IMR-90 (cell line): ENCODE results near the gene GZF1. TPM values are rescaled to one million over a fixed set of nuclear protein-coding genes. Genes with fewer than 3 reads are reported as not detected.

ENCODE experiments used
- ATAC-seq: fragments of 200-7000 bp; cut with Tn5 transposase; 2 replicates; pipeline ENCODE4 v1.9.1; 2020; ENCODE audit warnings: low read depth, mild to moderate bottlenecking, moderate library complexity
- BruUV-seq: library from RNA; stranded (reverse); fragments of 400-500 nt; replicated peaks from 2 replicates; lab custom pipeline; 2021; lab: Mats Ljungman, UMichigan
- CTCF ChIA-PET: fragments of 300-600 bp; formaldehyde crosslinking; extraction: SDS; loops from one replicate; lab custom pipeline; 2021; ENCODE audit warnings: antibody characterized with exemption; lab: Yijun Ruan, JAX
- POLR2A ChIA-PET: fragments of 300-600 bp; sonication (Branson Sonifier 250); formaldehyde crosslinking; loops from one replicate; lab custom pipeline; 2022; ENCODE audit warnings: antibody characterized with exemption; ENCODE audit not compliant: unreplicated experiment; lab: Charles Lee
- DNase-seq: peaks from one replicate; pipeline ENCODE4 v3.0.0; 2013
- H2AFZ ChIP-seq: replicated peaks from 2 replicates; pipeline ENCODE3; 2013; ENCODE audit warnings: low read length, mild to moderate bottlenecking; ENCODE audit not compliant: poor library complexity
- H2AK5ac ChIP-seq: 2 replicates; pipeline ENCODE4 v1.6.1; 2013; ENCODE audit warnings: low read depth, low read length, inconsistent platforms
- H2AK9ac ChIP-seq: replicated peaks from 2 replicates; pipeline ENCODE3; 2013; ENCODE audit warnings: mild to moderate bottlenecking, low read depth, low read length, moderate library complexity; ENCODE audit not compliant: poor library complexity
- H2BK120ac ChIP-seq: 2 replicates; pipeline ENCODE4 v1.6.1; 2013; ENCODE audit warnings: low read depth, low read length, inconsistent platforms
- H2BK15ac ChIP-seq: 3 replicates; pipeline ENCODE4 v1.6.1; 2013; ENCODE audit warnings: low read depth, low read length, inconsistent platforms
- H2BK20ac ChIP-seq: 2 replicates; pipeline ENCODE4 v1.6.1; 2013; ENCODE audit warnings: low read depth, mild to moderate bottlenecking, inconsistent platforms, low read length, moderate library complexity
- H2BK5ac ChIP-seq: 2 replicates; pipeline ENCODE4 v1.6.1; 2013; ENCODE audit warnings: mild to moderate bottlenecking, low read depth, low read length, inconsistent platforms; ENCODE audit not compliant: poor library complexity, severe bottlenecking
- H3K14ac ChIP-seq: replicated peaks from 2 replicates; pipeline ENCODE4 v1.6.1; 2013; ENCODE audit warnings: low read depth, low read length, inconsistent platforms
- H3K18ac ChIP-seq: 2 replicates; pipeline ENCODE4 v1.6.1; 2013; ENCODE audit warnings: low read depth, low read length, control low read depth
- H3K23ac ChIP-seq: 2 replicates; pipeline ENCODE4 v1.6.1; 2013; ENCODE audit warnings: low read depth, low read length, inconsistent platforms
- H3K27ac ChIP-seq: 2 replicates; pipeline ENCODE4 v1.5.1; 2013; ENCODE audit warnings: mild to moderate bottlenecking, control low read depth, low read length; ENCODE audit not compliant: insufficient read depth
- H3K27me3 ChIP-seq: 2 replicates; pipeline ENCODE4 v1.6.1; 2013; ENCODE audit warnings: low read length; ENCODE audit not compliant: control insufficient read depth, insufficient read depth
- H3K36me3 ChIP-seq: 2 replicates; pipeline ENCODE4 v1.6.1; 2013; ENCODE audit warnings: low read length, mixed read lengths; ENCODE audit not compliant: control insufficient read depth, insufficient read depth
- H3K4ac ChIP-seq: 2 replicates; pipeline ENCODE4 v1.6.1; 2013; ENCODE audit warnings: low read depth, low read length, inconsistent platforms
- H3K4me1 ChIP-seq: 2 replicates; pipeline ENCODE4 v1.6.1; 2013; ENCODE audit warnings: low read length, mixed read lengths; ENCODE audit not compliant: control insufficient read depth, insufficient read depth
- H3K4me2 ChIP-seq: 2 replicates; pipeline ENCODE4 v1.6.1; 2013; ENCODE audit warnings: low read depth, mild to moderate bottlenecking, control low read depth, low read length, moderate library complexity
- H3K4me3 ChIP-seq: 2 replicates; pipeline ENCODE4 v1.5.1; 2013; ENCODE audit warnings: low read depth, mild to moderate bottlenecking, control low read depth, low read length, moderate library complexity; ENCODE audit not compliant: insufficient read depth
- H3K56ac ChIP-seq: 2 replicates; pipeline ENCODE4 v1.6.1; 2013; ENCODE audit warnings: low read length, inconsistent platforms; ENCODE audit not compliant: insufficient read depth; ENCODE audit errors: extremely low read depth
- H3K79me1 ChIP-seq, 2 experiments: 2 replicates each; pipeline ENCODE4 v1.6.1; 2013; ENCODE audit warnings: low read length in 2 of 2, inconsistent platforms in 1 of 2, low read depth in 1 of 2
- H3K9ac ChIP-seq: 2 replicates; pipeline ENCODE4 v1.6.1; 2013; ENCODE audit warnings: low read depth, low read length, control low read depth
- H3K9me1 ChIP-seq: 2 replicates; pipeline ENCODE4 v1.6.1; 2013; ENCODE audit warnings: low read length, inconsistent platforms; ENCODE audit not compliant: insufficient read depth
- H3K9me3 ChIP-seq: 2 replicates; pipeline ENCODE4 v1.6.1; 2013; ENCODE audit warnings: low read length; ENCODE audit not compliant: control insufficient read depth, insufficient read depth
- H4K20me1 ChIP-seq: 2 replicates; pipeline ENCODE4 v1.6.1; 2013; ENCODE audit warnings: low read length, inconsistent platforms; ENCODE audit not compliant: insufficient read depth
- H4K5ac ChIP-seq: 2 replicates; pipeline ENCODE4 v1.6.1; 2013; ENCODE audit warnings: mild to moderate bottlenecking, low read depth, low read length, control low read depth
- H4K8ac ChIP-seq, 2 experiments: 2 replicates each; pipeline ENCODE4 v1.6.1; 2013; ENCODE audit warnings: low read depth in 2 of 2, low read length in 2 of 2, control low read depth in 1 of 2, inconsistent platforms in 1 of 2
- H4K91ac ChIP-seq: 2 replicates; pipeline ENCODE4 v1.6.1; 2013; ENCODE audit warnings: low read depth, low read length, inconsistent platforms; ENCODE audit not compliant: insufficient read depth
- BHLHE40 ChIP-seq: fragments of 150-350 bp; IDR thresholded peaks from 2 replicates; pipeline ENCODE4 v1.6.1; 2016; ENCODE audit warnings: mild to moderate bottlenecking, low read depth, low read length
- FOS ChIP-seq: fragments of 150-350 bp; IDR thresholded peaks from 2 replicates; pipeline ENCODE4 v1.6.1; 2016; ENCODE audit warnings: low read depth, low read length
- NFE2L2 ChIP-seq: fragments of 150-350 bp; IDR thresholded peaks from 2 replicates; pipeline ENCODE4 v1.6.1; 2016; ENCODE audit warnings: low read depth, mild to moderate bottlenecking, low read length
- POLR2A ChIP-seq: IDR thresholded peaks from 2 replicates; pipeline ENCODE4 v1.6.1; 2012; ENCODE audit warnings: mild to moderate bottlenecking, low read depth, low read length
- RFX5 ChIP-seq: IDR thresholded peaks from 2 replicates; pipeline ENCODE4 v1.8.0; 2012; ENCODE audit warnings: low read depth, mild to moderate bottlenecking, low read length, moderate library complexity
- WGBS, 2 experiments: methylation state at CpG; one replicate each; pipeline versions ENCODE4 v1.1.5 to v1.1.7; 2013; ENCODE audit warnings: missing lambda C conversion rate in 2 of 2; ENCODE audit not compliant: insufficient read length in 1 of 2; ENCODE audit errors: extremely low coverage in 2 of 2; 5-methylcytosine and 5-hydroxymethylcytosine counted together
- dilution Hi-C: fragments of 300-500 bp; cut with HindIII; formaldehyde crosslinking; loops from one replicate; pipeline ENCODE4 v1.14.3; 2018; ENCODE audit warnings: low sequenced_read_pairs; ENCODE audit not compliant: unreplicated experiment
- in situ Hi-C: fragments of 300-500 bp; cut with MboI; formaldehyde crosslinking; loops from 3 replicates; pipeline ENCODE4 v1.14.3; 2019; ENCODE audit warnings: low sequenced_read_pairs, inconsistent platforms, mixed read lengths
- intact Hi-C: fragments of 100-400 bp; cut with micrococcal nuclease; formaldehyde crosslinking; loops from 2 replicates; pipeline ENCODE4 v1.10.0; 2022
- polyA plus RNA-seq, 3 experiments: library from polyadenylated mRNA; depleted of rRNA; stranded (reverse); fragments of >200 nt; gene quantifications; 2 replicates each; pipeline ENCODE4 v1.2.3, GENCODE V29; 2012; ENCODE audit warnings: low replicate concordance in 1 of 3
- total RNA-seq: library from RNA; depleted of rRNA; stranded (reverse); fragments of >200 nt; gene quantifications from 2 replicates; pipeline ENCODE4 v1.2.3, GENCODE V29; 2012
- TF ChIP-seq, protein P1 (sequence below): fragments of 150-350 bp; IDR thresholded peaks from 2 replicates; pipeline ENCODE4 v1.6.1; 2016; ENCODE audit warnings: low read depth, mild to moderate bottlenecking, low read length, moderate library complexity, borderline replicate concordance
- TF ChIP-seq, protein P2 (sequence below): conservative IDR thresholded peaks from 2 replicates; pipeline ENCODE4 v1.5.1; 2012; ENCODE audit warnings: mild to moderate bottlenecking, low read depth, low read length, improper control_type of control experiment

GZF1 gene
- total and polyA plus RNA-seq, 2 of the 4 experiments (the other 2 are of a cell fraction), result 23.7 to 24.7 TPM

DNA sequence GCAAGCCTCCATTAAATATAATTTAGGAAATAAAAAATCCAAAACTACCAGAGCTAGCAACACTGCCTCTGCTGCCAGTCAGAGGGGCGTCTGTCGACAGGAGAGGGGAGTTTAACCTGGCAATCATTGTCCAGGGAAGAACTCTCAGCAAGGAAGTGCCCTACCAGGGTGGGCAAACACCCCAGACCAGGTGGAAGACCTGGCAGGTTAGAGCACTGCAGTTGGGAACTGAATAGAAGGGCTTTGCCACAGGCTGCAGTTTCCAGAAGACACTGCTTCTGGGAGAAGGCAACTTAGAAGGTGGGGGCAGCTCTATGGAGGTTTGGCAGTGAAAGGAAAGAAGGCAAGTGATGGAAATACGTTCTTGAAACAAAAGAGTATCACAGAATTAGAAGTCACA, 47.8 kb downstream of the GZF1 start:
- no peaks in the 10 kb centered on the region for H3K27me3 ChIP-seq
- intact Hi-C loops, result no loop called here
- no peak overlapping the region for H2BK120ac ChIP-seq
- no peak overlapping the region for H3K56ac ChIP-seq
- no peak overlapping the region for H2BK5ac ChIP-seq
- H3K18ac ChIP-seq, result no peak overlapping the region
- H4K8ac ChIP-seq, result no peak overlapping the region
- no peak overlapping the region for H2AFZ ChIP-seq
- H3K4me3 ChIP-seq, result no peak overlapping the region
- H3K14ac ChIP-seq, result no peak overlapping the region
- peaks cover 24 to 67% of the 10 kb centered on the region in 2 experiments for H3K79me1 ChIP-seq
- peaks cover 40% of the 10 kb centered on the region for H4K20me1 ChIP-seq
- H3K23ac ChIP-seq, result no peak overlapping the region
- no peak overlapping the region for H3K4ac ChIP-seq
- H2BK20ac ChIP-seq, result no peak overlapping the region
- no peaks in the 10 kb centered on the region for H3K36me3 ChIP-seq
- BruUV-seq, result no TSS peak
- dilution Hi-C loops, result no loop called here
- in situ Hi-C loops, result no loop called here
- no peak overlapping the region for H3K4me2 ChIP-seq
- H3K27ac ChIP-seq, result no peak overlapping the region
- no peak overlapping the region for H2AK5ac ChIP-seq
- POLR2A ChIA-PET, result no interaction called here
- 100% methylated on average over 2 of the region's 3 CpGs; no CpG with 5 or more reads in 1 of the 2 experiments for WGBS, 2 experiments
- peaks cover 7% of the 10 kb centered on the region for H3K4me1 ChIP-seq
- H2BK15ac ChIP-seq, result no peak overlapping the region
- peaks cover 6% of the 10 kb centered on the region; the same call in 1 of the 2 replicates for H3K9me1 ChIP-seq
- no peak for DNase-seq
- ATAC-seq, result no peak
- H2AK9ac ChIP-seq, result no peak overlapping the region
- no peaks in the 10 kb centered on the region for H3K9me3 ChIP-seq
- CTCF ChIA-PET, result no interaction called here
- no peak overlapping the region for H4K91ac ChIP-seq
- no peak overlapping the region for H4K5ac ChIP-seq
- no peak for TF ChIP-seq POLR2A
- TF ChIP-seq, protein P1, sequence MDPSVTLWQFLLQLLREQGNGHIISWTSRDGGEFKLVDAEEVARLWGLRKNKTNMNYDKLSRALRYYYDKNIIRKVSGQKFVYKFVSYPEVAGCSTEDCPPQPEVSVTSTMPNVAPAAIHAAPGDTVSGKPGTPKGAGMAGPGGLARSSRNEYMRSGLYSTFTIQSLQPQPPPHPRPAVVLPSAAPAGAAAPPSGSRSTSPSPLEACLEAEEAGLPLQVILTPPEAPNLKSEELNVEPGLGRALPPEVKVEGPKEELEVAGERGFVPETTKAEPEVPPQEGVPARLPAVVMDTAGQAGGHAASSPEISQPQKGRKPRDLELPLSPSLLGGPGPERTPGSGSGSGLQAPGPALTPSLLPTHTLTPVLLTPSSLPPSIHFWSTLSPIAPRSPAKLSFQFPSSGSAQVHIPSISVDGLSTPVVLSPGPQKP, result no peak
- no peak for TF ChIP-seq RFX5
- TF ChIP-seq FOS, result no peak
- TF ChIP-seq, protein P2, sequence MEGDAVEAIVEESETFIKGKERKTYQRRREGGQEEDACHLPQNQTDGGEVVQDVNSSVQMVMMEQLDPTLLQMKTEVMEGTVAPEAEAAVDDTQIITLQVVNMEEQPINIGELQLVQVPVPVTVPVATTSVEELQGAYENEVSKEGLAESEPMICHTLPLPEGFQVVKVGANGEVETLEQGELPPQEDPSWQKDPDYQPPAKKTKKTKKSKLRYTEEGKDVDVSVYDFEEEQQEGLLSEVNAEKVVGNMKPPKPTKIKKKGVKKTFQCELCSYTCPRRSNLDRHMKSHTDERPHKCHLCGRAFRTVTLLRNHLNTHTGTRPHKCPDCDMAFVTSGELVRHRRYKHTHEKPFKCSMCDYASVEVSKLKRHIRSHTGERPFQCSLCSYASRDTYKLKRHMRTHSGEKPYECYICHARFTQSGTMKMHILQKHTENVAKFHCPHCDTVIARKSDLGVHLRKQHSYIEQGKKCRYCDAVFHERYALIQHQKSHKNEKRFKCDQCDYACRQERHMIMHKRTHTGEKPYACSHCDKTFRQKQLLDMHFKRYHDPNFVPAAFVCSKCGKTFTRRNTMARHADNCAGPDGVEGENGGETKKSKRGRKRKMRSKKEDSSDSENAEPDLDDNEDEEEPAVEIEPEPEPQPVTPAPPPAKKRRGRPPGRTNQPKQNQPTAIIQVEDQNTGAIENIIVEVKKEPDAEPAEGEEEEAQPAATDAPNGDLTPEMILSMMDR, result no peak
- no peak for TF ChIP-seq NFE2L2
- TF ChIP-seq BHLHE40, result no peak
- no peak overlapping the region for H3K9ac ChIP-seq
